Effector memory CD4-positive, alpha-beta T cell (primary cell): Measurements from ENCODE around the gene KRTAP2-2.
"Not testable (repeated sequence)": the region's sequence is repeated elsewhere in the genome, so short reads cannot be mapped to it uniquely, and the experiment has no call there.

Experiments
- DNase-seq, 3 donors: peaks; one replicate each; pipeline ENCODE4 v3.0.0-alpha.2; 2020
- H3K27ac ChIP-seq: 2 replicates; pipeline ENCODE4 v1.7.0; 2013; ENCODE audit warnings: mild to moderate bottlenecking, low read length, moderate library complexity; ENCODE audit not compliant: insufficient read depth, poor library complexity, severe bottlenecking
- H3K27me3 ChIP-seq: replicated peaks from 2 replicates; pipeline ENCODE4 v1.7.0; 2013; ENCODE audit warnings: mild to moderate bottlenecking, low read length; ENCODE audit not compliant: insufficient read depth, control insufficient read depth, poor library complexity, severe bottlenecking
- H3K36me3 ChIP-seq: 2 replicates; pipeline ENCODE4 v1.7.0; 2013; ENCODE audit warnings: mild to moderate bottlenecking, low read length, moderate library complexity; ENCODE audit not compliant: control insufficient read depth, insufficient read depth
- H3K4me1 ChIP-seq: 2 replicates; pipeline ENCODE4 v1.7.0; 2013; ENCODE audit warnings: low read length, mild to moderate bottlenecking; ENCODE audit not compliant: control insufficient read depth, insufficient read depth, poor library complexity, severe bottlenecking
- H3K4me3 ChIP-seq: 2 replicates; pipeline ENCODE4 v1.7.0; 2013; ENCODE audit warnings: low read length, low read depth, mild to moderate bottlenecking; ENCODE audit not compliant: insufficient read depth, poor library complexity, severe bottlenecking
- H3K9me3 ChIP-seq: 2 replicates; pipeline ENCODE4 v1.7.0; 2013; ENCODE audit warnings: mild to moderate bottlenecking, low read length, moderate library complexity; ENCODE audit not compliant: control insufficient read depth
- total RNA-seq, 3 donors: gene quantifications; one replicate each; lab custom pipeline; 2026; lab: John Stamatoyannopoulos, UW

Gene KRTAP2-2, protein sequence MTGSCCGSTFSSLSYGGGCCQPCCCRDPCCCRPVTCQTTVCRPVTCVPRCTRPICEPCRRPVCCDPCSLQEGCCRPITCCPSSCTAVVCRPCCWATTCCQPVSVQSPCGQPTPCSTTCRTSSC
- total RNA-seq: 0 reads per million in 3 donors

DNA sequence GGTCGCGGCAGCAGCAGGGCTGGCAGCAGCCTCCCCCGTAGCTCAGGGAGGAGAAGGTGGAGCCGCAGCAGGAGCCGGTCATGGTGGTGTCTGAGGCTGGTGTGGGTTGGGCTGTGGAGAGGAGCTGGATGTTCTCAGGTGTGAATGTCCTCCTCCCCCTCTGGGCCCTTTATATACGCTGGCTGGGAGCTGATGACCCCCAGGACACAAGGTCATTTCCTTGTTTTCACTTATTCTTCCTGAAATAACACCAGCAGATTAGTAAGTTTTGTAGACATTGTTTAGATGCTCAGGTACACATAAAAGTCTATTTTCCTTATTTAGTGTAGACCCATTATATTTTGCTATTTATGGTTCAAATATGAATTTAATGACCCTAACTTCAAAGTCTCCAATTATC is at the start of gene KRTAP2-2:
Gene KRTAP2-2, minus strand, starts transcription at position 101 of the 400 bp plus-strand sequence. Its CDS starts 19 bp downstream, at position 82.
- not testable (repeated sequence) for H3K36me3 ChIP-seq, H3K4me1 ChIP-seq, DNase-seq, H3K9me3 ChIP-seq, H3K4me3 ChIP-seq, H3K27ac ChIP-seq, H3K27me3 ChIP-seq

DNA sequence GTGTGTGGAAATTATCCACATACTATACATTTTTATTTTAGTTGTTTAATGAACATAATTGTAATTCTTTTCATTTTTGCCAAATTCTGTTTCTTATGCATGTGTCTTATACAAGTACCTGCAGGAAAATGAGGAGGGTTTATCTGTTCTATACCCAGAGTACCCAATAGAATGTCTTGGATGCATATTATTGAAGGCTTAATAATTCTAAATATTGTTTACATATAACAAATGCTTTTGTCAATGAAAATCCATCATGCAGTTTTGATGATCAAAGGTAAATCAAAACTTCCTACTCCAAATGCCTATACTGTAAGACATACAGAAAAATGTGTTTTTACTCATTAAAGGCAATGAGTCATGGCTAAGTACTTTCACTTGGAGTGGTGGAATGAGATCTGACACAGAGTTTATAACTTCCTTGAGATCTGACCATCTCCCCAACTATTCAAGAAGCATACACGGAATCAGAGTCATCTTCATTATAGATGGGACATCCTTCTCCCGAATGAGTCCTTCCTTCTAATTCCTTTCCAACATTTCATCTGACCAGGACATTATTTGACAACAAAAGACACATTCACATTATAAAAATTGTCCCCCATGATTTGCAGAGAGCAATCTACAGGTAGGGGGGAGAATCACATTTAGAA is 49.5 kb upstream of the KRTAP2-2 start:
- H3K36me3 ChIP-seq, DNase-seq, H3K4me1 ChIP-seq, H3K4me3 ChIP-seq, H3K9me3 ChIP-seq, H3K27me3 ChIP-seq, H3K27ac ChIP-seq: not testable (repeated sequence)

DNA sequence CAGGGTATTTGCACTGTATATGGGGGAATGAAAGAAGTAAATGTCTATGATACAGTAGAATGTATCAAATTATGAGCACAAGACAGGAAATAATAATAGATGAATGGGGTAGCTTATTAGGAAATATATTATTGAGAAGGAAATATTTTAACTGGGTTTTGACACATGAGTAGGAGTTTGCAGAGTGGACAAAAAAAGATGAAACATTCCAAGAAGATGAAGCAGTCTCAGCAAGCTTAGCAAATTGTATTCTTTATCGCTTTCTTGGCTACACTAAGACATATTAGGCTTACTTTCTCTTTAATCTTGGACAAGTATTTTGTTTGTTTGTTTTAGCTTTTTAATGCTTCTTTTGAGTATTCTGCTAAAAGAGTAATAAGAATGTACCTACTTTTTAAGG is 48.9 kb upstream of the KRTAP2-2 start:
- Histone ChIP-seq H3K9me3 (no peaks in the 10 kb centered on the region), H3K4me1 (no peaks in the 10 kb centered on the region), H3K36me3 (no peaks in the 10 kb centered on the region), H3K27ac (no peak overlapping the region), H3K27me3 (no peaks in the 10 kb centered on the region), H3K4me3 (no peak overlapping the region)
- DNase-seq: no peak

DNA sequence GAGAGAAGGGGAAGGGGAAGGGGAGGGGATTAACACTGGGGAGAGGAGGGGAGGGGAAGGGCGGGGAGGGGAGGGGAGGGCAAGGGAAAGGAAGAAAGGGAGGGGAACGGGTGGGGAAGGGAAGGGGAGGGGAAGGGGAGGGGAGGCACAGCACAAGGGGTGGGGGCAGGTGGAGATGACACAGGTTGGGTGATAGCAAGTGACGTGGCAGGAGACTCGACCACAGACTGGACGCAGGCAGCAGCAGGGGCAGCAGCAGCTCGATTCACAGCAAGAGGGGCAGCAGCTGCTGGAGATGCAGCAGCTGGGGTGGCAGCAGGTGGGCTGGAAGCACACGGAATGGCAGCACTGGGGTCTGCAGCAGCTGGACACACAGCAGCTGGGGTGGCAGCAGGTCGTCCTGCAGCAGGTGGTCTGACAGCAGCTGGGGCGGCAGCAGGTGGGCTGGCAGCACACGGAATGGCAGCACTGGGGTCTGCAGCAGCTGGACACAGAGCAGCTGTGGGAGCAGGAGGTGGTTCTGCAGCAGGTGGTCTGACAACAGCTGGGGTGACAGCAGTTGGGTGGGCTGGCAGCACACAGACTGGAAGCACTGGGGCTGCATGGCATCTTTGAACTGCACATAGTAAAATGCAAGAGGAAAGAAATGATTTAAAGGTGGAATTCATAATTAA is 46.7 kb upstream of the KRTAP2-2 start, which contains the start of gene KRTAP4-16:
Gene KRTAP4-16, minus strand, starts transcription at position 624 of the 674 bp plus-strand sequence. Its CDS starts 0 bp downstream, at position 624.
- Histone ChIP-seq H3K36me3 (no peaks in the 10 kb centered on the region), H3K9me3 (no peaks in the 10 kb centered on the region), H3K27me3 (no peaks in the 10 kb centered on the region), H3K4me1 (no peaks in the 10 kb centered on the region), H3K27ac (no peak within 1 kb of the TSS), H3K4me3 (no peak within 1 kb of the TSS)
- DNase-seq: no peak

DNA sequence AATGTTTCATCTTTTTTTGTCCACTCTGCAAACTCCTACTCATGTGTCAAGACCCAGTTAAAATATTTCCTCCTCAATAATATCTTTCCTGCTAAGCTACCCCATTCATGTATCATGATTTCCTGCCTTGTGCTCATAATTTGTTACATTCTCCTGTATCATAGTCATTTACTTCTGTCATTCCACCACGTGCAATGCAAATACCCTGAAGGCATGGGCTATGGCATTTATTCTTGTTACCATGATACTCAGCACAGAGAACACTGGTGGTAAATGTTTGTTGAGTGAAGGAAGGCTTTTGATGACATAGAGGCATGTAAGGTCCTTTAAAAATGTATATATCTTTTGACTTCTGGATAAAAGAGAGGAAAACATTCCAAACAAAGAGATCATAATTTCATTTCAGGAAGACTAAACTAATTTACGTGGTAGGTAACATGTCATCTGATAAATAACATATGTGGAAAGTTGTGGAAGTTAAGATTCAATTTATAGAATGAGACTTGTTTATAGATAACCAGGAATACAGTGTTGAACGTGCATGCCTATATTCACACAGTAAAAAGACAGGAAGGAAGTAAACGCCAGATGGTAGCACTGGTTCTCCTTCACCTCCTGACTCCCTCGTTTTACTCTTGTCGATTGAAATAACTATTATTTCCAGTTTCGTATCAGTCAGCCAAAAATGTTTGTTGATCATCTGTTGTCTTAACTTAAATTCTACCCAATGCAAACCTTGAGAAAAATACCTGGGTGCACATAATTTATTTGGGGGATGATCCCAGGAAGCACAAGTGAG is 44.9 kb upstream of the KRTAP2-2 start:
- H3K36me3 ChIP-seq, H3K9me3 ChIP-seq, H3K27ac ChIP-seq, H3K27me3 ChIP-seq, H3K4me1 ChIP-seq, DNase-seq, H3K4me3 ChIP-seq: not testable (repeated sequence)

DNA sequence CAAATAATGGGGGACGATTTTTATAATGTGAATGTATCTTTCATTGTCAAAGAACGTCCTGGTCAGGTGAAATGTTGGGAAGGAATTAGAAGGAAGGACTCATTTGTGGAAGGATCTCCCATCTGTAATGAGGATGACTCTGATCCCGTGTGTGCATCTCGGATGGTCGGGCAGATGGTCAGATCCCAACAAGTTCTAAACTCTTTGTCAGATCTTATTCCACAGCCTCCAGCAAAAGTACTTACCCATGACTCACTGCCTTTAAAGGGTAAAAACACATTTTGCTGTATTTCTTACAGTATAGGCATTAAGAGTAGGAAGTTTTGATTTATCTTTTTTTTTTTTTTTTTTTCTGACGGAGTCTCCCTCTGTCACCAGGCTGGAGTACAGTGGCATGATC is 43.5 kb upstream of the KRTAP2-2 start:
- Histone ChIP-seq H3K4me1 (no peaks in the 10 kb centered on the region), H3K36me3 (no peaks in the 10 kb centered on the region), H3K27me3 (no peaks in the 10 kb centered on the region), H3K27ac (no peak overlapping the region), H3K4me3 (no peak overlapping the region), H3K9me3 (no peaks in the 10 kb centered on the region)
- DNase-seq: no peak

DNA sequence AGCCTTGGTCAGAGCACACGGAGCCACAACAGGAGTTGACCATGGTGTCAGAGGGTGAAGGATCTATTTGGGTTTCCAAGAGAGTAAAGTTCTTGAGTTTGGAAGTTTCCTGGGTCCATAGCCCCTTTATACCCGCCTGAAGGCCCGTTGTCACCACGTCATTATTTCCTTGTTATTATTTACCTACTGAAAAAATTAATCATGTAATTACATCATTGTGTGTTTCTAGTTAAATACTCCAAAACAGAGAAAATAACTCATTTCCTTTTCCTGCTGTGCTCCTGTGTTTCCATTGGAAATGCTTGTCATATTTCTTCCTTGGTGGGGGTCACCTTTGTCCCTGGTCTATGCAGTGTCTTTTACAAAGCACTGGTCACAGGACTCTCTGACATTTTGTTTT is 43.0 kb upstream of the KRTAP2-2 start, which contains the start of gene KRTAP4-8:
Gene KRTAP4-8, minus strand, starts transcription at position 101 of the 400 bp plus-strand sequence. Its CDS starts 58 bp downstream, at position 43.
- Histone ChIP-seq H3K36me3 (no peaks in the 10 kb centered on the region), H3K9me3 (no peaks in the 10 kb centered on the region), H3K27ac (no peak within 1 kb of the TSS), H3K27me3 (no peaks in the 10 kb centered on the region), H3K4me1 (no peaks in the 10 kb centered on the region), H3K4me3 (no peak within 1 kb of the TSS)
- DNase-seq: no peak

DNA sequence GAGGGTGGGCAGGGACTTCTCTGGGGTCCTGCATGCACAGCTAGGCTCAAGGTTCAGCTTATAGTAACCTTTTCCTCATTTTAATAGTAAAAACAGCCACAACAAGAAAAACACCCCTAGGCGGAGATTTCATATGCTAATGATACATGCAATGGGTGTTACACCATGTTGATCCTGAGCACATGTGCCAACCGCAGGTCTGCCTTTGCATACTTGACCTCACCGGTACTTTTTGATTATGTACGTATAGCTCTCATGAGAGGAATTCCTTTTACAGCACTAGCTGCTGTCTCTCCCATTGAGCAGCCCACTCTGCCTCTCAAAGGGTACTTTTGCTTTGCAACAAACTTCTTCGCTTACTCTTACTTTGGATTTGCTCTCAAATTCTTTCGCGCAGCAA is 41.0 kb upstream of the KRTAP2-2 start:
- H3K4me1 ChIP-seq: no peaks in the 10 kb centered on the region
- no peaks in the 10 kb centered on the region for H3K27me3 ChIP-seq
- H3K27ac ChIP-seq: no peak overlapping the region
- no peak overlapping the region for H3K4me3 ChIP-seq
- H3K36me3 ChIP-seq: no peaks in the 10 kb centered on the region
- no peak for DNase-seq
- H3K9me3 ChIP-seq: no peaks in the 10 kb centered on the region

DNA sequence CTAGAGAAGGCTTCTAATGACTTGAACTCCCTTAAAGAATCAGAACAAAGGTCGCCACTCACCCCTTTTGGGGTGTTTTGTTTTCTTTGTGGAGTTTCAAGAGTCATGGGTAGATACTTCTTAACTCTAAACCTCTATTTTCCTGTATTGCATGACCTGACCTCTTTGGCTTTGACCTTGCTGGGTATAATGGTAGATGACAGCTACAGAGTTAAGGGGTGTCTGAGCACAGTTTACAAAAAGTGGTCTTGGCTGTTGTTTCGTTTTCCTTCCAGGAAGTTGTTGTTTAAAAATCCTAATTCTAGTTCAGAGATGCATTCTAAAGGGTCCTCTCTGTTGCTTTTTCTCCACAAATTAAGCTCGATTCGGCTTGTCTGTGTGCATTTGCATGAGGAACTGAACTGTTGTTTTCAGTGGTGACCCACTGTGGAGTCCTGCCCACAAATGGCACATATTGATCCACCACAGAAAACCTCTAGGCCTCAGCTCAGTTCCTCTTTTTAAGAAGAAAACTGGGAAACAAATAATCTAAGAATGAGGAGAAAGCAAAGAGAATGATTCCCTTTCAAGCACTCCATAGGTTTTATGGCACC is 33.8 kb upstream of the KRTAP2-2 start:
- DNase-seq, H3K4me3 ChIP-seq, H3K9me3 ChIP-seq, H3K36me3 ChIP-seq, H3K4me1 ChIP-seq, H3K27me3 ChIP-seq, H3K27ac ChIP-seq: not testable (repeated sequence)
